ENCODE measurements around the gene ANK3.

DNA sequence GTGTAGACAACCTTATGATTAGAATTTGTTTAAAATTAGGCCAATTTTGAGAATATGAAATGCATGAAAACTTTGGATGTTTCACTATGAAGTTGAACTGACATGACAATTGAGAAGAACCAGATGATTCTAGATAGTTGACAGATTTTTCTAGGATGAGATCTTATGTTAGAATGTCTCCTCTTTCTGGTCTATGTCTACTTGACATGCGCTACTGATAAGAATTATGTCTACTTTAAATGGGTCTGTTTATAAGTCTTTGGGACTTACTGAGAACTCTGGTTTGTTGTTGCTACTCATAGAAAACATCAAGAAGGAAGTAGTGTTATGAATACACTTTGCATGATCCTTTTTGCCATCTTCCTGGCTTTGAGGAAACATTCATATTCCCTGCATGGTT lies 255.1 kb downstream of the ANK3 start:
- TF ChIP-seq GATA3 (IDR thresholded peaks at IDR 0.05; ENCODE audit: low read depth, low read length) (no peak), GATA2 (IDR thresholded peaks at IDR 0.05; ENCODE audit: low read depth, low read length) (no peak)
